HCT116 (cell line): Measurements from ENCODE around the gene HAAO.

Source experiments
- CTCF ChIP-seq, 3 experiments: fragments of 200-600 bp in 1 of 3; sonication (generic) in 1 of 3; IDR thresholded peaks in 2 of 3; conservative IDR thresholded peaks in 1 of 3; 2 replicates each; pipeline ENCODE4 v1.5.1; 2012 to 2017; ENCODE audit warnings: low read depth in 2 of 3, low read length in 2 of 3, antibody characterized with exemption in 1 of 3, borderline replicate concordance in 1 of 3, control low read depth in 1 of 3, mild to moderate bottlenecking in 1 of 3, mixed read lengths in 1 of 3, mixed run types in 1 of 3, moderate library complexity in 1 of 3; ENCODE audit not compliant: insufficient read depth in 1 of 3
- RAD21 ChIP-seq: IDR thresholded peaks from 2 replicates; pipeline ENCODE4 v1.6.1; 2012; ENCODE audit warnings: low read depth, mild to moderate bottlenecking
- ZFX ChIP-seq: fragments of 450-650 bp; IDR thresholded peaks from 2 replicates; pipeline ENCODE4 v1.6.1; 2017

GRCh38 chr2:42764901-42765300 lies 27.5 kb downstream of the HAAO start:
- TF ChIP-seq CTCF (IDR thresholded peaks at IDR 0.05 in 2 of 3, conservative IDR thresholded peaks at IDR 0.05 in 1 of 3; ENCODE audit: borderline replicate concordance in 1 of 3, insufficient read depth in 1 of 3, low read depth in 2 of 3, low read length in 2 of 3) (no peak), ZFX (no peak), RAD21 (no peak)
